ENCODE data around the gene CSF1R.
"Not testable (repeated sequence)": the region's sequence is repeated elsewhere in the genome, so short reads cannot be mapped to it uniquely, and the experiment has no call there.

DNA sequence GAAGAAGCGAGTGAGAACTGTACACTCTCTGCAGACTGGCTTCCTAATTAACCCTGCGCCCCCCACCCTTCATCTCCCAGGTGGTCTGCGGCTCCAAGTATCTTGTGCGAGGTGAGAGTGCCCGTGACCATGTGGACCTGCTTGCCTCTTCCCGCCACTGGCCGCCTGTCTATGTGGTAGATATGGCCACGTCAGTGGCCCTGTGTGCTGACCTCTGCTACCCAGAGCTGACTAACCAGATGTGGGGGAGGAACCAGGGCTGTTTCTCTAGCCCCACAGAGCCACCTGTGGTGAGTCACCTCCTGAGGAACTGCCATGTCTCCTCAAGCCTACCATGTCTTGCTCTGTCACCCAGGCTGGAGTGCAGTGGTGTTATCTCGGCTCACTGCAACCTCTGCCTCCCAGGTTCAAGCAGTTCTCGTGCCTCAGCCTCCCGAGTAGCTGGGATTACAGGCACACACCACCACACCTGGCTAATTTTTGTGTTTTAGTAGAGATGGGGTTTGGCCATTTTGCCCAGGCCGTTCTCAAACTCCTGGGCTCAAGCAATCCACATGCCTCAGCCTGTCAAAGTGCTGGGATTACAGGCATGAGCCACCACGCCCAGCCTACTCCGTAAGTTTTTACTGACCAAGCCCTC is 36.1 kb downstream of the CSF1R start:
- not testable (repeated sequence) for TF ChIP-seq POLR2A (IDR thresholded peaks at IDR 0.05)
- TF ChIP-seq, protein P1, sequence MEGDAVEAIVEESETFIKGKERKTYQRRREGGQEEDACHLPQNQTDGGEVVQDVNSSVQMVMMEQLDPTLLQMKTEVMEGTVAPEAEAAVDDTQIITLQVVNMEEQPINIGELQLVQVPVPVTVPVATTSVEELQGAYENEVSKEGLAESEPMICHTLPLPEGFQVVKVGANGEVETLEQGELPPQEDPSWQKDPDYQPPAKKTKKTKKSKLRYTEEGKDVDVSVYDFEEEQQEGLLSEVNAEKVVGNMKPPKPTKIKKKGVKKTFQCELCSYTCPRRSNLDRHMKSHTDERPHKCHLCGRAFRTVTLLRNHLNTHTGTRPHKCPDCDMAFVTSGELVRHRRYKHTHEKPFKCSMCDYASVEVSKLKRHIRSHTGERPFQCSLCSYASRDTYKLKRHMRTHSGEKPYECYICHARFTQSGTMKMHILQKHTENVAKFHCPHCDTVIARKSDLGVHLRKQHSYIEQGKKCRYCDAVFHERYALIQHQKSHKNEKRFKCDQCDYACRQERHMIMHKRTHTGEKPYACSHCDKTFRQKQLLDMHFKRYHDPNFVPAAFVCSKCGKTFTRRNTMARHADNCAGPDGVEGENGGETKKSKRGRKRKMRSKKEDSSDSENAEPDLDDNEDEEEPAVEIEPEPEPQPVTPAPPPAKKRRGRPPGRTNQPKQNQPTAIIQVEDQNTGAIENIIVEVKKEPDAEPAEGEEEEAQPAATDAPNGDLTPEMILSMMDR (IDR thresholded peaks at IDR 0.05 in 4 of 5, conservative IDR thresholded peaks at IDR 0.05 in 1 of 5) = not testable (repeated sequence)
